Measurements from ENCODE around the gene TMEM236. TPM values are rescaled to one million over a fixed set of nuclear protein-coding genes. Genes with fewer than 3 reads are reported as not detected.

Gene TMEM236
- total and polyA plus RNA-seq, 4 donors, result 0.37 to 2.1 (median 0.70) TPM

DNA sequence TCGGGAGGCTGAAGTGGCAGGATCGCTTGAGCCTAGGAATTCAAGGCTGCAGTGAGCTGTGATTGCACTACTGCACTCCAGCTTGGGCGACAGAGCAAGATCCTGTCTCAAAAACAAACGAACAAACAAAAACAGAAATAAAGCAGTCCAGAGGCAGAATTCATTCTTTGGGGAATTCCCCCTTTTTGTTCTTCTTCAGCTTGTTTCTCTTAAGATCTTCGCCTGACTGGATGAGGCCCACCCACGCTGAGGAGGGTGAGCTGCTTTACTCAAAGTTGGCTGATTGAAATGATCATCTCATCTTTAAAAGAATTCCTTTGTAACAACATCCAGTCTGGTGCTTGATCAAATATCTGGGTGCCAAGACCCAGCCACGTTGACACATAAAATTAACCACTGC is 67.8 kb downstream of the TMEM236 start:
- H3K9me3 ChIP-seq (ENCODE audit: control insufficient read depth in 4 of 4, insufficient read depth in 3 of 4, low read length in 3 of 4), result no peaks in the 10 kb centered on the region
- TF ChIP-seq, protein P1, sequence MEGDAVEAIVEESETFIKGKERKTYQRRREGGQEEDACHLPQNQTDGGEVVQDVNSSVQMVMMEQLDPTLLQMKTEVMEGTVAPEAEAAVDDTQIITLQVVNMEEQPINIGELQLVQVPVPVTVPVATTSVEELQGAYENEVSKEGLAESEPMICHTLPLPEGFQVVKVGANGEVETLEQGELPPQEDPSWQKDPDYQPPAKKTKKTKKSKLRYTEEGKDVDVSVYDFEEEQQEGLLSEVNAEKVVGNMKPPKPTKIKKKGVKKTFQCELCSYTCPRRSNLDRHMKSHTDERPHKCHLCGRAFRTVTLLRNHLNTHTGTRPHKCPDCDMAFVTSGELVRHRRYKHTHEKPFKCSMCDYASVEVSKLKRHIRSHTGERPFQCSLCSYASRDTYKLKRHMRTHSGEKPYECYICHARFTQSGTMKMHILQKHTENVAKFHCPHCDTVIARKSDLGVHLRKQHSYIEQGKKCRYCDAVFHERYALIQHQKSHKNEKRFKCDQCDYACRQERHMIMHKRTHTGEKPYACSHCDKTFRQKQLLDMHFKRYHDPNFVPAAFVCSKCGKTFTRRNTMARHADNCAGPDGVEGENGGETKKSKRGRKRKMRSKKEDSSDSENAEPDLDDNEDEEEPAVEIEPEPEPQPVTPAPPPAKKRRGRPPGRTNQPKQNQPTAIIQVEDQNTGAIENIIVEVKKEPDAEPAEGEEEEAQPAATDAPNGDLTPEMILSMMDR (IDR thresholded peaks at IDR 0.05; ENCODE audit: control extremely low read depth, extremely low read depth), result no peak
- no peak overlapping the region for H3K4me3 ChIP-seq
- no peak overlapping the region for H3K9ac ChIP-seq (ENCODE audit: insufficient read depth in 1 of 2, low read length in 2 of 2)
- DNase-seq (no peak), ATAC-seq (ENCODE audit: insufficient read depth, low FRiP score) (no peak)
- H3K36me3 ChIP-seq (ENCODE audit: control insufficient read depth in 4 of 4, insufficient read depth in 4 of 4, low read length in 4 of 4), result no peaks in the 10 kb centered on the region
- no peaks in the 10 kb centered on the region for H3K4me1 ChIP-seq (ENCODE audit: control insufficient read depth in 5 of 5, insufficient read depth in 5 of 5, low read length in 5 of 5)
- WGBS, 2 donors, result 83 to 90% methylated on average over 7 of the region's 7 CpGs
- H3K27ac ChIP-seq (ENCODE audit: low read depth in 1 of 2, low read length in 1 of 2), result no peak overlapping the region
- no peaks in the 10 kb centered on the region for H3K27me3 ChIP-seq (ENCODE audit: control insufficient read depth in 3 of 3, insufficient read depth in 3 of 3, low read length in 2 of 3)

DNA sequence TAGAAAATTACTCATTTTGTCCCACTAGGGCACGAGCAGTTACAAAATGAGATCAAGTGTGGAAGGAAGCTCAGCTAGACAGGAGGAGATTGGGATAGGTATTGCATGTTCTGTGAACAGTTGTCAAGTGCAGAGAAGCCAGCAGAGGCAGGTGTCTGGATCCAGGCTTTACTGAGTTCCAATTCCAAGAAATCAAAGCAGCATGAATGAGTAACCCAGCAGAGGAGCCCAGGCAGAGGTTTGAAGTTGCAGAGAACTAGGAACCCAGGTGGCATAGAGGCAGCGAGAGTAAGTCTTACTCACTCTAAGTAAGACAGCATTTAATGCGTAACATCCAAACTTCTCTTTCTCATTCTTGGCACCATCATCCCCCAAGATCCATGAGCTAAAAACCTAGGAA is 68.9 kb downstream of the TMEM236 start:
- Histone ChIP-seq H3K36me3 (ENCODE audit: control insufficient read depth in 4 of 4, insufficient read depth in 4 of 4, low read length in 4 of 4) (no peaks in the 10 kb centered on the region), H3K27ac (ENCODE audit: low read depth in 1 of 2, low read length in 1 of 2) (no peak overlapping the region), H3K27me3 (ENCODE audit: control insufficient read depth in 3 of 3, insufficient read depth in 3 of 3, low read length in 2 of 3) (no peaks in the 10 kb centered on the region), H3K9me3 (ENCODE audit: control insufficient read depth in 4 of 4, insufficient read depth in 3 of 4, low read length in 3 of 4) (no peaks in the 10 kb centered on the region), H3K9ac (ENCODE audit: insufficient read depth in 1 of 2, low read length in 2 of 2) (no peak overlapping the region), H3K4me1 (ENCODE audit: control insufficient read depth in 5 of 5, insufficient read depth in 5 of 5, low read length in 5 of 5) (no peaks in the 10 kb centered on the region), H3K4me3 (no peak overlapping the region)
- 79 to 83% methylated on average over 3 of the region's 3 CpGs for WGBS, 2 donors
- TF ChIP-seq, protein P1 (IDR thresholded peaks at IDR 0.05; ENCODE audit: control extremely low read depth, extremely low read depth), result no peak
- ATAC-seq (ENCODE audit: insufficient read depth, low FRiP score) (no peak), DNase-seq (no peak)

DNA sequence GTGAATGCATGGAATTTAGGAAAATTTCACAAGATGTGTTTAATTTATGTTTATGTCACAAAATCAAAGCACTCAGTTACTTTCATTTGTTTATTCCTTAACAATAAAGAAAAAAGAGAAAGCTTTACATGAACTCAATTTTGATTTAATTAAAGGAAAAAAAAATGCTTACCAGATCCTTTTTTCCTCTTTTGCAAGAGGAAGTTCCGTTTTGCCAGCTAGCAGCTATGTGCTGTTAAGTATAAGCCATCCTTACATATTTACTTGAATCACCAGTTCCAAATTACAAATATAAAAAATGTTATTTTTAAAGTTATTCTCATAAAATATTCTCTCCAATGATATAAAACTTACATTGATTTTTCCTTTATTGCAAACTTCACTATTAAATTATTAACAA is 69.9 kb downstream of the TMEM236 start:
- TF ChIP-seq, protein P1 (IDR thresholded peaks at IDR 0.05; ENCODE audit: control extremely low read depth, extremely low read depth), result no peak
- Histone ChIP-seq H3K27ac (ENCODE audit: low read depth in 1 of 2, low read length in 1 of 2) (no peak overlapping the region), H3K36me3 (ENCODE audit: control insufficient read depth in 4 of 4, insufficient read depth in 4 of 4, low read length in 4 of 4) (no peaks in the 10 kb centered on the region), H3K9me3 (ENCODE audit: control insufficient read depth in 4 of 4, insufficient read depth in 3 of 4, low read length in 3 of 4) (no peaks in the 10 kb centered on the region), H3K9ac (ENCODE audit: insufficient read depth in 1 of 2, low read length in 2 of 2) (no peak overlapping the region), H3K27me3 (ENCODE audit: control insufficient read depth in 3 of 3, insufficient read depth in 3 of 3, low read length in 2 of 3) (no peaks in the 10 kb centered on the region), H3K4me3 (no peak overlapping the region), H3K4me1 (ENCODE audit: control insufficient read depth in 5 of 5, insufficient read depth in 5 of 5, low read length in 5 of 5) (no peaks in the 10 kb centered on the region)
- ATAC-seq (ENCODE audit: insufficient read depth, low FRiP score) (no peak), DNase-seq (no peak)
- 31 to 46% methylated on average over 1 of the region's 1 CpG for WGBS, 2 donors

DNA sequence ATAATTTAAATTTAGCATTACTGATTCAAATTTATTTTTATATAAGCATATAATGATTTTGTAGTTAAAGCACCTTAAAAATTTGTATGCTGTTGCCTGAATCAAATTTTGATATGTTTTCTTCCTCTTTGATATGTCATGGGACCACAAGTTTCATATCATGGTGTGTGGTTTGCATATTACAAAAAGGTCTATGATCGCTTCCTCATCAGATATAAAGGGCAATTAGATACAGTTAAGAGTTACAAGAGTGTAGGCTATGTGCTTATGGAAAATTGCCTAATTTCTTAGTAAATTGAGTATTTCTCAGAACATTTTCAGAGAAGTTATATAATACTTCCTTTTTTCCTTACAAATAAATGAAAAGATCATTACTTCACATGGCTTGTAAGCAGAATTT is 79.3 kb downstream of the TMEM236 start:
- H3K4me1 ChIP-seq (ENCODE audit: control insufficient read depth in 5 of 5, insufficient read depth in 5 of 5, low read length in 5 of 5), result no peaks in the 10 kb centered on the region
- TF ChIP-seq, protein P1 (IDR thresholded peaks at IDR 0.05; ENCODE audit: control extremely low read depth, extremely low read depth), result no peak
- 38 to 68% methylated on average over 1 of the region's 1 CpG for WGBS, 2 donors
- peaks cover 0 to 3% (median 0%) of the 10 kb centered on the region in 3 donors for H3K27me3 ChIP-seq (ENCODE audit: control insufficient read depth in 3 of 3, insufficient read depth in 3 of 3, low read length in 2 of 3)
- no peak overlapping the region for H3K27ac ChIP-seq (ENCODE audit: low read depth in 1 of 2, low read length in 1 of 2)
- H3K9me3 ChIP-seq (ENCODE audit: control insufficient read depth in 4 of 4, insufficient read depth in 3 of 4, low read length in 3 of 4), result no peaks in the 10 kb centered on the region
- DNase-seq, result no peak
- ATAC-seq (ENCODE audit: insufficient read depth, low FRiP score), result no peak
- no peak overlapping the region for H3K9ac ChIP-seq (ENCODE audit: insufficient read depth in 1 of 2, low read length in 2 of 2)
- H3K4me3 ChIP-seq, result no peak overlapping the region
- H3K36me3 ChIP-seq (ENCODE audit: control insufficient read depth in 4 of 4, insufficient read depth in 4 of 4, low read length in 4 of 4), result no peaks in the 10 kb centered on the region

Data from lung (tissue), 12 donors.